Measurements from ENCODE around the gene ERI3.

GRCh38 chr1:44303532-44303931 is 51.5 kb downstream of the ERI3 start:
- TF ChIP-seq CTCF (IDR thresholded peaks at IDR 0.05; ENCODE audit: poor library complexity) (no peak), EZH2 (IDR thresholded peaks at IDR 0.05; ENCODE audit: borderline replicate concordance) (no peak)
